H9 (cell line): Measurements from ENCODE around the gene LYPLA2. TPM values are rescaled to one million over a fixed set of nuclear protein-coding genes. Genes with fewer than 3 reads are reported as not detected.
A peak's percentile ranks its signal among the peaks of the same experiment; 100 is the strongest.

Experiments
- DNase-seq: peaks from one replicate; pipeline ENCODE4 v3.0.0-alpha.2; 2017
- H2AFZ ChIP-seq: one replicate; pipeline ENCODE4 v1.6.1; 2013; ENCODE audit warnings: mild to moderate bottlenecking, low read length, control low read depth, moderate library complexity
- H2AK5ac ChIP-seq: 2 replicates; pipeline ENCODE4 v1.6.1; 2013; ENCODE audit warnings: low read length, control low read depth, mixed read lengths; ENCODE audit not compliant: insufficient read length
- H2BK120ac ChIP-seq: one replicate; pipeline ENCODE4 v1.6.1; 2013; ENCODE audit warnings: low read depth, mild to moderate bottlenecking, low read length, control low read depth, inconsistent platforms; ENCODE audit not compliant: poor library complexity, severe bottlenecking
- H2BK12ac ChIP-seq: 2 replicates; pipeline ENCODE4 v1.6.1; 2013; ENCODE audit warnings: low read length, control low read depth, mixed read lengths, low read depth; ENCODE audit not compliant: insufficient read length
- H2BK15ac ChIP-seq: 2 replicates; pipeline ENCODE4 v1.6.1; 2013; ENCODE audit warnings: low read depth, low read length, control low read depth
- H2BK20ac ChIP-seq: one replicate; pipeline ENCODE4 v1.6.1; 2013; ENCODE audit warnings: low read depth, mild to moderate bottlenecking, low read length, control low read depth, inconsistent platforms; ENCODE audit not compliant: poor library complexity, severe bottlenecking
- H2BK5ac ChIP-seq: 2 replicates; pipeline ENCODE4 v1.6.1; 2013; ENCODE audit warnings: low read length, control low read depth, mixed read lengths; ENCODE audit not compliant: insufficient read length
- H3K14ac ChIP-seq: 2 replicates; pipeline ENCODE4 v1.6.1; 2013; ENCODE audit warnings: low read length, control low read depth; ENCODE audit not compliant: insufficient read depth
- H3K18ac ChIP-seq: 2 replicates; pipeline ENCODE4 v1.6.1; 2013; ENCODE audit warnings: low read depth, mild to moderate bottlenecking, mixed read lengths, low read length, control low read depth; ENCODE audit not compliant: insufficient read length
- H3K23ac ChIP-seq: 2 replicates; pipeline ENCODE4 v1.6.1; 2013; ENCODE audit warnings: low read length, control low read depth, mixed read lengths, low read depth; ENCODE audit not compliant: insufficient read length
- H3K23me2 ChIP-seq: 2 replicates; pipeline ENCODE4 v1.6.1; 2013; ENCODE audit warnings: low read depth, mild to moderate bottlenecking, mixed read lengths, low read length, control low read depth; ENCODE audit not compliant: insufficient read length, poor library complexity, severe bottlenecking
- H3K27ac ChIP-seq: 2 replicates; pipeline ENCODE4 v1.5.1; 2013; ENCODE audit warnings: low read length, control low read depth, mixed read lengths, low read depth; ENCODE audit not compliant: insufficient read length
- H3K27me3 ChIP-seq: 2 replicates; pipeline ENCODE4 v1.6.1; 2013; ENCODE audit warnings: low read length, control low read depth, inconsistent platforms; ENCODE audit not compliant: insufficient read depth
- H3K4ac ChIP-seq: 2 replicates; pipeline ENCODE4 v1.6.1; 2013; ENCODE audit warnings: low read depth, mild to moderate bottlenecking, control low read depth, inconsistent platforms, low read length, moderate library complexity
- H3K4me1 ChIP-seq: 2 replicates; pipeline ENCODE4 v1.6.1; 2013; ENCODE audit warnings: low read length, control low read depth, inconsistent platforms; ENCODE audit not compliant: insufficient read depth
- H3K4me2 ChIP-seq: 2 replicates; pipeline ENCODE4 v1.6.1; 2013; ENCODE audit warnings: low read length, control low read depth, mixed read lengths; ENCODE audit not compliant: insufficient read length, insufficient read depth
- H3K56ac ChIP-seq: 2 replicates; pipeline ENCODE4 v1.6.1; 2013; ENCODE audit warnings: low read depth, mild to moderate bottlenecking, mixed read lengths, low read length, control low read depth; ENCODE audit not compliant: insufficient read length
- H3K79me1 ChIP-seq: 2 replicates; pipeline ENCODE4 v1.6.1; 2013; ENCODE audit warnings: low read depth, mild to moderate bottlenecking, moderate library complexity, low read length, control low read depth, inconsistent platforms; ENCODE audit not compliant: insufficient read depth, poor library complexity, severe bottlenecking
- H3K79me2 ChIP-seq: 2 replicates; pipeline ENCODE4 v1.6.1; 2013; ENCODE audit warnings: low read length, control low read depth, inconsistent platforms; ENCODE audit not compliant: insufficient read depth
- H3K9ac ChIP-seq: 2 replicates; pipeline ENCODE4 v1.6.1; 2013; ENCODE audit warnings: low read length, control low read depth, mixed read lengths; ENCODE audit not compliant: insufficient read length; ENCODE audit errors: extremely low read depth
- H3K9me3 ChIP-seq: one replicate; pipeline ENCODE4 v1.6.1; 2013; ENCODE audit warnings: low read depth, low read length, inconsistent platforms; ENCODE audit not compliant: control insufficient read depth
- H3T11ph ChIP-seq: one replicate; pipeline ENCODE4 v1.6.1; 2013; ENCODE audit warnings: mild to moderate bottlenecking, low read length, control low read depth, inconsistent platforms
- H4K20me1 ChIP-seq: one replicate; pipeline ENCODE4 v1.6.1; 2013; ENCODE audit not compliant: control insufficient read depth, insufficient read length, insufficient read depth
- H4K5ac ChIP-seq: 2 replicates; pipeline ENCODE4 v1.6.1; 2013; ENCODE audit warnings: low read depth, mild to moderate bottlenecking, mixed read lengths, low read length, control low read depth; ENCODE audit not compliant: insufficient read length
- H4K8ac ChIP-seq: replicated peaks from 2 replicates; pipeline ENCODE4 v1.6.1; 2013; ENCODE audit warnings: low read length, control low read depth, mixed read lengths, low read depth; ENCODE audit not compliant: insufficient read length
- H4K91ac ChIP-seq: 2 replicates; pipeline ENCODE4 v1.6.1; 2013; ENCODE audit warnings: low read depth, mild to moderate bottlenecking, moderate library complexity, mixed read lengths, low read length, control low read depth; ENCODE audit not compliant: insufficient read length
- H3K27ac Mint-ChIP-seq, 3 experiments: 2 replicates in 2 of 3; 3 replicates in 1 of 3; pipeline ENCODE4 v1.8.0; 2020 to 2021; ENCODE audit warnings: mixed read lengths in 3 of 3, mild to moderate bottlenecking in 1 of 3, moderate library complexity in 1 of 3
- H3K27me3 Mint-ChIP-seq: 2 replicates; pipeline ENCODE4 v1.8.0; 2021; ENCODE audit warnings: low read depth, mild to moderate bottlenecking, moderate library complexity, mixed read lengths
- H3K36me3 Mint-ChIP-seq, 3 experiments: 2 replicates in 2 of 3; 3 replicates in 1 of 3; pipeline ENCODE4 v1.8.0; 2020 to 2021; ENCODE audit warnings: low read depth in 3 of 3, mixed read lengths in 3 of 3; ENCODE audit not compliant: insufficient read depth in 1 of 3
- H3K4me1 Mint-ChIP-seq, 2 experiments: 2 replicates each; pipeline ENCODE4 v1.8.0; 2020; ENCODE audit warnings: mixed read lengths in 2 of 2
- H3K4me3 Mint-ChIP-seq, 2 experiments: 2 replicates in 1 of 2; 3 replicates in 1 of 2; pipeline ENCODE4 v1.8.0; 2020 to 2021; ENCODE audit warnings: mild to moderate bottlenecking in 2 of 2, mixed read lengths in 2 of 2, moderate library complexity in 1 of 2
- H3K9me3 Mint-ChIP-seq, 2 experiments: 2 replicates in 1 of 2; 3 replicates in 1 of 2; pipeline ENCODE4 v1.8.0; 2020; ENCODE audit warnings: mild to moderate bottlenecking in 2 of 2, mixed read lengths in 2 of 2, moderate library complexity in 1 of 2
- WGBS: extraction: QIAGEN DNeasy Blood & Tissue Kit; methylation state at CpG from one replicate; pipeline ENCODE4 v1.1.7; 2013; ENCODE audit warnings: missing lambda C conversion rate, low lambda C conversion rate, mixed read lengths; ENCODE audit not compliant: insufficient read length; ENCODE audit errors: extremely low coverage; 5-methylcytosine and 5-hydroxymethylcytosine counted together
- total RNA-seq: library from RNA; stranded (reverse); gene quantifications from 2 replicates; pipeline ENCODE4 v1.2.1, GENCODE V29; 2021
- TF ChIP-seq, protein P1 (sequence below): fragments of 200-600 bp; sonication (generic); conservative IDR thresholded peaks from 3 replicates; pipeline ENCODE4 v1.8.0; 2021; ENCODE audit warnings: antibody characterized with exemption, mild to moderate bottlenecking

LYPLA2 gene
- total RNA-seq, 1 experiment from 2014 or later = 118 TPM

DNA sequence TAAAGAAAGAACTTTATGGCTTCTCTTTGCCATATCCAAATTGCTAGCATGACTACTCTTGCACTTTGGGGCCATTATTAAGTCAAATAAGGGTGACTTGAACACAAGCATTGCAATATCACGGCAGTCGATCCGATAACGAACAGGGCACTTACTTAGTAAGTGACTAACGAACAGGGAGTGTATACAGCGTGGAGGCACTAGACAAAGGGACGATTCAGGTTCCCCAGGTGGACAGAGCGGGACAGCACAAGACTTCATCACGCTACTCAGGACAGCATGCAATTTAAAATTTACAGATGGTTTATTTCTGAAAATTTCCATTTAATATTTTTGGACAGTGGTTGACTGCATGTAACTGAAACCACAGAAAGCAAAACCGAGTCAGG lies 18.1 kb upstream of the LYPLA2 start:
- Histone ChIP-seq H3K56ac (no peak overlapping the region), H3K9me3 (no peaks in the 10 kb centered on the region), H3K4me1 (no peaks in the 10 kb centered on the region; the same call in 1 of the 2 replicates), H3T11ph (no peak overlapping the region), H2BK5ac (no peak overlapping the region), H2BK20ac (no peak overlapping the region), H3K27me3 (no peaks in the 10 kb centered on the region), H2AK5ac (no peak overlapping the region), H3K79me2 (no peaks in the 10 kb centered on the region), H2BK120ac (no peak overlapping the region), H4K8ac (no peak overlapping the region), H3K14ac (no peak overlapping the region), H3K79me1 (peaks cover 3% of the 10 kb centered on the region), H4K5ac (no peak overlapping the region), H3K27ac (no peak overlapping the region), H3K23me2 (no peaks in the 10 kb centered on the region), H2AFZ (no peak overlapping the region), H3K9ac (no peak overlapping the region), H3K23ac (no peak overlapping the region), H3K4me2 (no peak overlapping the region), H2BK12ac (peak overlapping the region; percentile 62), H2BK15ac (no peak overlapping the region), H3K4ac (no peak overlapping the region), H4K91ac (no peak overlapping the region), H4K20me1 (no peaks in the 10 kb centered on the region), H3K18ac (no peak overlapping the region)
- no peak overlapping the region for H3K4me3 Mint-ChIP-seq
- H3K9me3 Mint-ChIP-seq = no peaks in the 10 kb centered on the region
- DNase-seq = no peak
- H3K27me3 Mint-ChIP-seq = no peaks in the 10 kb centered on the region
- no CpG with 5 or more reads among the region's 10 CpGs for WGBS
- H3K36me3 Mint-ChIP-seq = peaks cover 0 to 13% (median 10%) of the 10 kb centered on the region in 3 experiments; a peak in 5 of 7 replicates
- TF ChIP-seq, protein P1, sequence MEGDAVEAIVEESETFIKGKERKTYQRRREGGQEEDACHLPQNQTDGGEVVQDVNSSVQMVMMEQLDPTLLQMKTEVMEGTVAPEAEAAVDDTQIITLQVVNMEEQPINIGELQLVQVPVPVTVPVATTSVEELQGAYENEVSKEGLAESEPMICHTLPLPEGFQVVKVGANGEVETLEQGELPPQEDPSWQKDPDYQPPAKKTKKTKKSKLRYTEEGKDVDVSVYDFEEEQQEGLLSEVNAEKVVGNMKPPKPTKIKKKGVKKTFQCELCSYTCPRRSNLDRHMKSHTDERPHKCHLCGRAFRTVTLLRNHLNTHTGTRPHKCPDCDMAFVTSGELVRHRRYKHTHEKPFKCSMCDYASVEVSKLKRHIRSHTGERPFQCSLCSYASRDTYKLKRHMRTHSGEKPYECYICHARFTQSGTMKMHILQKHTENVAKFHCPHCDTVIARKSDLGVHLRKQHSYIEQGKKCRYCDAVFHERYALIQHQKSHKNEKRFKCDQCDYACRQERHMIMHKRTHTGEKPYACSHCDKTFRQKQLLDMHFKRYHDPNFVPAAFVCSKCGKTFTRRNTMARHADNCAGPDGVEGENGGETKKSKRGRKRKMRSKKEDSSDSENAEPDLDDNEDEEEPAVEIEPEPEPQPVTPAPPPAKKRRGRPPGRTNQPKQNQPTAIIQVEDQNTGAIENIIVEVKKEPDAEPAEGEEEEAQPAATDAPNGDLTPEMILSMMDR = no peak
- H3K27ac Mint-ChIP-seq = no peak overlapping the region
- H3K4me1 Mint-ChIP-seq = peaks cover 2 to 7% of the 10 kb centered on the region in 2 experiments
